Measurements from ENCODE around the gene PSMF1. TPM values are rescaled to one million over a fixed set of nuclear protein-coding genes. Genes with fewer than 3 reads are reported as not detected.

The PSMF1 gene
- total and polyA plus RNA-seq, 2 of the 13 experiments (the other 11 are each of a cell fraction or from before 2014, with no cell fraction given), result 82.5 to 86.0 TPM

GRCh38 chr20:1108437-1108920 lies 9.9 kb upstream of the PSMF1 start (continued):
- TF ChIP-seq UBTF (CRISPR knock-in tag; IDR thresholded peaks at IDR 0.05) (no peak), ZNF543 (CRISPR knock-in tag; IDR thresholded peaks at IDR 0.05) (no peak), ZNF260 (CRISPR knock-in tag; IDR thresholded peaks at IDR 0.05; ENCODE audit: borderline replicate concordance, low read depth) (no peak), MYC (CRISPR knock-in tag; IDR thresholded peaks at IDR 0.05; ENCODE audit: borderline replicate concordance) (peak; percentile 50; the same call in 1 of the 2 replicates), FOXA3 (CRISPR knock-in tag; IDR thresholded peaks at IDR 0.05) (0 out of 2 replicates have a peak, but pooled peaks have one; percentile 46), EED (CRISPR knock-in tag; IDR thresholded peaks at IDR 0.05) (no peak), ZSCAN25 (CRISPR knock-in tag; IDR thresholded peaks at IDR 0.05) (no peak), KMT2A (CRISPR knock-in tag; IDR thresholded peaks at IDR 0.05) (0 out of 2 replicates have a peak, but pooled peaks have one; percentile 15), ZNF12 (CRISPR knock-in tag; IDR thresholded peaks at IDR 0.05) (peak; percentile 14; the same call in 1 of the 2 replicates), ZNF24 (IDR thresholded peaks at IDR 0.05) (no peak), ZNF501 (CRISPR knock-in tag; IDR thresholded peaks at IDR 0.05) (peak; percentile 75; the same call in 1 of the 2 replicates), ZFP1 (CRISPR knock-in tag; IDR thresholded peaks at IDR 0.05) (peak; percentile 89; the same call in 1 of the 2 replicates), ZNF724P (CRISPR knock-in tag; IDR thresholded peaks at IDR 0.05; ENCODE audit: borderline replicate concordance) (peak; percentile 24; the same call in 1 of the 2 replicates), JUN (CRISPR knock-in tag; IDR thresholded peaks at IDR 0.05) (0 out of 2 replicates have a peak, but pooled peaks have one; percentile 41), ZNF576 (CRISPR knock-in tag; IDR thresholded peaks at IDR 0.05) (no peak), ARNTL (CRISPR knock-in tag; IDR thresholded peaks at IDR 0.05) (no peak), DNMT1 (CRISPR knock-in tag; IDR thresholded peaks at IDR 0.05) (no peak), GATAD2A (CRISPR knock-in tag; IDR thresholded peaks at IDR 0.05) (peak; percentile 39; the same call in 1 of the 2 replicates), HNF1A (IDR thresholded peaks at IDR 0.05; ENCODE audit: low read depth) (peak; percentile 11; the same call in 1 of the 2 replicates), HNF1A (CRISPR knock-in tag; IDR thresholded peaks at IDR 0.05; ENCODE audit: borderline replicate concordance) (no peak), SOX6 (IDR thresholded peaks at IDR 0.05) (no peak), SOX6 (CRISPR knock-in tag; IDR thresholded peaks at IDR 0.05) (no peak), SALL2 (CRISPR knock-in tag; IDR thresholded peaks at IDR 0.05) (0 out of 2 replicates have a peak, but pooled peaks have one; percentile 61), ZNF788 (CRISPR knock-in tag; IDR thresholded peaks at IDR 0.05; ENCODE audit: borderline replicate concordance) (peak; percentile 63; the same call in 1 of the 2 replicates), BRD4 (CRISPR knock-in tag; IDR thresholded peaks at IDR 0.05) (no peak), ZFY (CRISPR knock-in tag; IDR thresholded peaks at IDR 0.05) (peak; percentile 15; the same call in 1 of the 2 replicates), ZNF564 (CRISPR knock-in tag; IDR thresholded peaks at IDR 0.05) (peak; percentile 38; the same call in 1 of the 2 replicates), RXRA (CRISPR knock-in tag; IDR thresholded peaks at IDR 0.05) (peak; percentile 11; the same call in 1 of the 2 replicates)
